Measurements from ENCODE around the gene MUC12.
"Not testable (repeated sequence)": the region's sequence is repeated elsewhere in the genome, so short reads cannot be mapped to it uniquely, and the experiment has no call there.

Gene MUC12

DNA sequence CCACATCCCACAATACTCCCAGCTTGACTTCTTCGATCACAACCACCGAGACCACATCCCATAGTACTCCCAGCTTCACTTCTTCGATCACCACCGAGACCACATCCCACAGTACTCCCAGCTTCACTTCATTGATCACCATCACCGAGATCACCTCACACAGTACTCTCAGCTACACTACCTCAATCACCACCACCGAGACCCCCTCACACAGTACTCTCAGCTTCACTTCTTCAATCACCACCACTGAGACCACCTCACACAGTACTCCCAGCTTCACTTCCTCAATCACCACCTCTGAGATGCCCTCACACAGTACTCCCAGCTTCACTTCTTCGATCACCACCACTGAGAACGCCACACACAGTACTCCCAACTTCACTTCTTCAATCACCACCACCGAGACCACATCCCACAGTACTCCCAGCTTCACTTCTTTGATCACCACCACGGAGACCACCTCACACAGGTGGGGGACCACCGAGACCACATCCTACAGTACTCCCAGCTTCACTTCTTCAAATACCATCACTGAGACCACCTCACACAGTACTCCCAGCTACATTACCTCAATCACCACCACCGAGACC is 11.4 kb upstream of the MUC12 start:
- no peak for DNase-seq

- no peak for DNase-seq
These were observed 9.5 kb upstream of the MUC12 start for GRCh38 chr7:100959894-100960293.

- DNase-seq = no peak
These were observed 6.8 kb upstream of the MUC12 start for GRCh38 chr7:100962537-100962936.

DNA sequence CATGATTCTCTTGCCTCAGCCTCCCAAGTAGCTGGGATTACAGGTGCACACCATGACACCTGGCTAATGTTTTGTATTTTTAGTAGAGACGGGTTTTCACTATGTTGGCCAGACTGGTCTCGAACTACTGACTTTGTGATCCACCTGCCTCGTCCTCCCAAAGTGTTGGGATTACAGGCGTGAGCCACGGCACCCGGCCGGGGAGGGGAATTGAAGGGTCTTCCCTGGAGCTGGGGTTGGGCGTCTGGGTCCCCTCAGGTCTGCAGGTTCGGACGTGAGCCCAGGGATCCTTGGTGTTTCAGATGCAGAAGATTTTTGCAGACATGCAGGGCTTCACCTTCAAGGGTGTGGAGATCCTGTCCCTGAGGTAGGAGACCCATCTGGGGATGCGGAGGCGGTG is 6.0 kb upstream of the MUC12 start:
- no peak for DNase-seq

GRCh38 chr7:100963874-100964273 is 5.5 kb upstream of the MUC12 start:
- no peak for DNase-seq

DNA sequence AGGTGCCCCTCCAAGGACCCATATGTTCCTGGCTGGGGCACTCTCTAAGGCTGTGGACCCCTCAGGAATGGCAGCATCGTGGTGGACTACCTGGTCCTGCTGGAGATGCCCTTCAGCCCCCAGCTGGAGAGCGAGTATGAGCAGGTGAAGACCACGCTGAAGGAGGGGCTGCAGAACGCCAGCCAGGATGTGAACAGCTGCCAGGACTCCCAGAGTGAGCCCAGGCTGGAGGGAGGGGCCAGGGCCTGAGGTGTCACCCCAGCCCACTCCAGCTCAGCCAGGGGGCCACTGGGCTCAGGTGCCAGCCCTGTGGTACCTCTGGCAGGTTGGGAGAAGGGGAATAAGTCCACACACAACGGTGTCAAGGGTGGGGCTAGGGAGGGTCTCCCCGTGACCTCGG is 4.7 kb upstream of the MUC12 start:
- DNase-seq = no peak

DNA sequence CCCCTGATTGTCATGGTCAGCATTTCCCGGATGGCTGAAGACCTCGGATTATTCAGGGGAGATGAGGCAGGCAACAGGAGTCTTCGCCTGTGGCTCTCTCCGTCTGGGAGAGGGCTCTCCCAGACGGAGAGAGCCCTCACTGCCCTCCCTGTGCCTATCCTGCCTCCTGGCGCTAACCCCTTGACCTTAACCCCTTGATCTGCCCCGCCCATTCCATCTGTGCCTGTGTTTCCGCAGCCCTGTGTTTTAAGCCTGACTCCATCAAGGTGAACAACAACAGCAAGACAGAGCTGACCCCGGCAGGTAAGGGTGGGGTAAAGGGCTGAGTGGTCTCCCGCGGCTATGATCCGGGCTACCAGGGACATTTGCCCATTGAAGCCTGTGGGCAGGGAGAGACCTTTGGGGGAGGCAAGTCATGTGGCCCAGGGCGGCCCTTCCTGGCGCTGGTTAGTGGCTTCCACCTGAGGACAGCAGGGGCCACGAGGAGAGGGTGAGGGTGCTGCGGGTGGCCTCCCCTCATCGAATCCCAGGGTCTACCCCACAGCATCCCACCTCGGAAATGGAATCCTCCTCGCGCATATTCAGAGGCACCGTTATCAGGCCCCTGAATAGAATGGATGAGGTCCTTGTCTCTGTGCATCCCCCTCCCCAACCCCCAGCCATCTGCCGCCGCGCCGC is 4.2 kb upstream of the MUC12 start:
- no peak for DNase-seq

- no peak for DNase-seq
These were observed 3.4 kb upstream of the MUC12 start for GRCh38 chr7:100965723-100966541.

DNA sequence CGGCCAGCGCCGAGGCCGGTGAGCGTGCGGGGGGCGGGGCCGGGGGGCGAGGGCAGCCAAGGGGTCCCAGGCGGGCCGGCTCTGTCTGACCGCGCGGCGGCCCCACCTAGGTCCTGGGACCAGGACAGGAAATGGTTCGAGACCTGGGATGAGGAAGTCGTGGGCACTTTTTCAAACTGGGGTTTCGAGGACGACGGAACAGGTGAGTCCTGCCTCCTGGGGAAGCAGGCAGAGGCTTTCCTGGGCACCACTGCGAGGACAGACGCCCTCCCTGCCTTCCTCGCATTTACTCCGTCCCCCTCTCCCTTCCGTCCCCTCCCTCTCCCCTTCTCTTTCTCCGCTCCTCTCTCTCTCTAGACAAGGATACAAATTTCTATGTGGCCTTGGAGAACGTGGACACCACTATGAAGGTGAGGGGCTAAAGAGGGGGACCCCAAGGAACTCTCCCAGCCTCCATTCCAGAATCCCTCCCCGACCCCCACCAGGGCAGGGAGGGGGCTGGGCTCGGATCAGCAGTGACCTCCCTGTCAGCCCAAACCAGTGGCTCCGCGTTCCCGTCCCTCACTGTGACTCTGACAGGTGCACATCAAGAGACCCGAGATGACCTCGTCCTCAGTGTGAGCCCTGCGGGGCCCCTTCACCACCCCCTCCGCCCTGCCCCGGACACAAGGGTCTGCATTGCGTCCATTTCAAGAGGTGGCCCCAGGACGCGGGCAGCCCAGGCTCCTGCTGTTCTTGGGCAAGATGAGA is 2.6 kb upstream of the MUC12 start:
- no peak for DNase-seq

DNA sequence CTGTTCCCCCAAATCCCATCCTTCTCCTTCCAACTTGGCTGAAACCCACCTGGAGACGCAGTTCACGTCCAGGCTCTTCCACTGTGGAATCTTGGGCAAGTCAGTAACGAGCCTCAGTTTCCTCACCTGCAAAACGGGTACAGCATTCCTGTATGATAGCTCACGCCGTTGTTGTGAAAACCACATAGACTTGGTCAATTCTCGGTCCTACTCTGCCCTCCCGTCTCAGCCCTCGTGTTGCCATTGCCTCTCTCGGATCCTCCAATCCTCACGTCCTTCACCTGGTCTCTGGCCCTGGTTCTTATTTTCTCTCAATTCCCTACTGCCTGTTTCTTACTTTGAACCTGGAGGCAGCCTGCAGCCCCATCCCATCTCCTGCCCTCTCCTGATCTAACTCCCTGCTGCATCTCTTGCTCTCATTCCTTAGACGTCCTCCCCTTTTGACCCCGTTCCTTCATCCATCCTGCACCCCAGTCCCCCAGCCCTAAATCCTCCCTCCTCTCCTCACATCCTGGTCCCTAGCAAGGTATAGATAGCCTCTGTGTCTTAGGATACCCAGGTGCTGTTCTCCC is 2.0 kb upstream of the MUC12 start:
- no peak for DNase-seq

- DNase-seq = no peak
These were observed 1.3 kb upstream of the MUC12 start for GRCh38 chr7:100968031-100968430.

DNA sequence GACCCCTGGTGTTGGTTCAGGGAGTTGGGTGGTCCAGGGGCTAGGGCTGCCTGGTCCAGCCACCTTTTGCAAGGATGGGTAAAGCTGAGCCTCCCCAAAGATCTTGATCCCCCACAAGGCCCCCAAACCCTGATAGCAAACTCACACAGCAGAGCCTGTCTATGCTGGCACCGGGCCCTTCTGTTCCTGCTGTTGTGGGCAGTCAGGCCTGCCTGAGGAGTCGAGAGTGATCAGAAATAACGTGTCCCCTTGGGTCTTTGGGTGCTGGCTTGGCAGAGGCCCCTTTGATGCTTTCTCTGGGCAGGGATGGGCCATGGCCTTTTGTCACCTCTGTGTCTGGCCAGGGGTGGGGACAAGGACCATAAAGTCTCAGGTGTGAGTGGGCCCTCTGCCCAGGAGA is 715 bp upstream of the MUC12 start:
- DNase-seq = no peak

DNA sequence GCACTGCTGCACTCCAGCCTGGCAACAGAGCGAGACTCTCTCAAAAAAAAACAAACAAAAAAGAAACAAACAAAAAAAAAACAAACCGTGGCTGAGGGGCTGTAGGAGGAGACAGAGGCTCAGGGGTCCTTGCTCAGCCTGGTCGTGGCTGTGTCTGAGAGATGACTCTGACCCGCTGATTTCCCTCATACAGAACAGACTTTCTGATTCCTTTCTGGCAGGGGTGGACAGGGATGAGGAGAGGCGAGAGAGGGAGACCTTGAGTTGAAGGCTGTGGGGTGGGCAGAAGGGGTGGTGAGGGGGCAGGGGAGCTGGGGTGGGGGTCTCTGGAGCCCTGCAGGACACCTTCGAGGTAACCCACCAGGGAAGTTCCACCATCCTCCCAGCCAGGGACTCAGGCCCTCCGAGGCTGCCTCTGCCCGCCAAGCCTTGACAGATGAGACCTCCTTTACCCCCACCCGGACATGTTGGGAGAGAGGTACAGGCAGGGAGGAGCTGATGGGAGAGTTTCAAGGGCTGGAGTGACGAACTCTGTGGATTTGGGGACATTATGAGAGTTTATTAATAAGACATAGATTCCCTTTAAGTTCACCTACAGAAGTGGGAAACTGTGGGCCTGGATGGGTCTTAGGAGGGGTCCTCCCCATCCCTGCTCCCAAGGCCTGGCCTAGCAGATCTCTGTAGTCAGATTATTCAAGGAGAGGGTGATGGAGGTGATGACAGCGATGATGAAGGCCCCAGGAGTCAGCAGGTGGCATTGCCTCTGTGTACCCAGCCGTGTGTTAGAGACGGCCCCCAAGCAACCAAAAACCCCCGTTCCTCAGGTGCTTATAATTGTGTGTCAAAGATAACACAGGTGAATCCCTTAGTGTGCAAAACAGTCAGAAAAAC is 2.0 kb downstream of the MUC12 start:
- no peak for DNase-seq

GRCh38 chr7:100972002-100972347 is 2.6 kb downstream of the MUC12 start:
- no peak for DNase-seq

GRCh38 chr7:100974021-100974420 is 4.7 kb downstream of the MUC12 start:
- no peak for DNase-seq

- no peak for DNase-seq
These were observed 6.0 kb downstream of the MUC12 start for GRCh38 chr7:100975371-100975821.

GRCh38 chr7:100978300-100978699 is 8.9 kb downstream of the MUC12 start:
- no peak for DNase-seq

DNA sequence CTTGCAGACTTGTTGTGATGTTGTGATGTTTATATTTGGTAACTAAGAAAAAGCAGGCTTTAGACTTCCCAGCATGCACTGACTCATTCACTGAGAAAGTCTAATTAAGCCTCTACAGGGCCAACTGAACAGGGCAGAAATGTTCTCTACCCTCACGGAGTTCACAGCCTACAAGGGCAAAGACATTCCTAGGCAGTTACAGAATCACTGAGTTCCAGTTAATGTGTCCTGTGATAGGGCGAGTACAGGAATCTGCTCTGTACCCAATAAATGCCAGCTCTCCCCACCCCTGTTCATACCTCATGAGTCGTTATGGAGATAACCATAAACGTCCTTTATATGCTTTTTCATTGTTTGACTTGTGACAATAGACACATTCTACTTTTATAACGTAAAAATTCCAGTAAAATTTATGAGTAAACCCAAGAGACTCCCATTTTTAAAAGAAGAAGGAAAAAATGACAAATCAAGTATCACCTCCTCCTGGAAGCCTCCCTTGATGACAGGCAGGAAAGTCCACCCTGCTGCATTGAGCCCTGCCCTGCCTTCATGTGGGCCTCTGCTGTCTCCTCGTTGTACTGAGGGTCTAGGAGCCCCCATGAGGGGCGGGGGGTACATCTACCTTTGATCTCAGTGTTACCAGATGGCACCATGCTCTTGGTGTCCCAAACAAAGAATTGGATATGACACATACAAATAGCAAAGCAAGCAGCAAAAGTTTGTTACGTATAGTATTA is 14.3 kb downstream of the MUC12 start:
- DNase-seq = no peak

- DNase-seq = peak; percentile 0
These were observed 15.0 kb downstream of the MUC12 start for GRCh38 chr7:100984241-100984918.

DNA sequence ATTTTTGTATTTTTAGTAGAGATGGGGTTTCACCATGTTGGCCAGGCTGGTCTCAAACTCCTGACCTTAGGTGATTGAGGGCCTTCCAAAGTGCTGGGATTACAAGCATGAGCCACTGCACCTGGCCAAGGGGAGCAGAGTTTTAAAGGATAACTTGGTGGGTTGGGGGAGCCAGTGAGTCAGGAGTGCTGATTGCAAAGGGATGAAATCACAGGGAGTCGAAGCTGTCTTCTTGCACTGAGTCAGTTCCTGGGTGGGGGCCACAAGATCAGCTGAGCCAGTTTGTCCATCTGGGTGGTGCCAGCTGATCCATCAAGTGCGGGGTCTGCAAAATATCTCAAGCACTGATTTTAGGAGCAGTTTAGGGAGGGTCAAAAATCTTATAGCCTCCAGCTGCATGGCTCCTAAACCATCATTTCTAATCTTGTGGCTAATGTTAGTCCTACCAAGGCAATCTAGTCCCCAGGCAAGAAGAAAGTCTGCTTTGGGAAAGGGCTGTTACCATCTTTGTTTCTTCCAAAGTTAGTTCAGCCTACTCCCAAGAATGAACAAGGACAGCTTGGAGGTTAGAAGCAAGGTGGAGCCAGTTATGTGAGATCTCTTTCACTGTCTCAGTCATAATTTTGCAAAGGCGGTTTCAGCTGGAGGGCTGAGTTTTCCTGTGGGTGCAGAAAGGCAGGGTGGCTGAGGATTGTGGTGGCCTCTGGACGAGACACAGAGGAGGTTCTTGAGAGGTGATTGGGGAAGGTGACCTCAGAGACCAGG is 15.8 kb downstream of the MUC12 start:
- not testable (repeated sequence) for DNase-seq

Measured in NCI-H2227 treated with DMSO at 0.1 percent for 48 hours (cell line).